Left cardiac atrium (tissue), 4 donors: ENCODE data around the gene PHF21A. TPM values are rescaled to one million over a fixed set of nuclear protein-coding genes. Genes with fewer than 3 reads are reported as not detected.
"Not testable (repeated sequence)": the region's sequence is repeated elsewhere in the genome, so short reads cannot be mapped to it uniquely, and the experiment has no call there.

ENCODE experiments used
- ATAC-seq, 2 donors: fragments of 200-7000 bp; cut with Tn5 transposase; one replicate each; pipeline ENCODE4 v1.9.1; 2020; ENCODE audit warnings: mild to moderate bottlenecking in 2 of 2, moderate library complexity in 2 of 2
- DNase-seq: peaks from one replicate; pipeline ENCODE4 v3.0.0-alpha.2; 2020
- intact Hi-C, 2 donors: fragments of 100-400 bp; cut with DNase I; formaldehyde crosslinking; loops; one replicate each; pipeline versions ENCODE4 v1.14.1 to v1.15.1; 2022 to 2023
- total RNA-seq, 2 donors: library from RNA; stranded (reverse); fragmentation: NEBNext Ultra II Directional; extraction: Animal tissue kit (Norgen Biotek cat#: 25700); gene quantifications; one replicate each; pipeline ENCODE4 v1.2.1, GENCODE V29; 2021
- donor health status: DM: no; HTN: yes; CAD: no.
- donor health status: DM: no; HTN: yes; CAD: no; lungs with severe emphysema.
- donor health status: DM: yes; HTN: yes; CAD: no.
- donor health status: Dilated cardiomyopathy.

PHF21A gene
- total RNA-seq, 2 donors from 2014 or later: 39.7 to 40.4 TPM

DNA sequence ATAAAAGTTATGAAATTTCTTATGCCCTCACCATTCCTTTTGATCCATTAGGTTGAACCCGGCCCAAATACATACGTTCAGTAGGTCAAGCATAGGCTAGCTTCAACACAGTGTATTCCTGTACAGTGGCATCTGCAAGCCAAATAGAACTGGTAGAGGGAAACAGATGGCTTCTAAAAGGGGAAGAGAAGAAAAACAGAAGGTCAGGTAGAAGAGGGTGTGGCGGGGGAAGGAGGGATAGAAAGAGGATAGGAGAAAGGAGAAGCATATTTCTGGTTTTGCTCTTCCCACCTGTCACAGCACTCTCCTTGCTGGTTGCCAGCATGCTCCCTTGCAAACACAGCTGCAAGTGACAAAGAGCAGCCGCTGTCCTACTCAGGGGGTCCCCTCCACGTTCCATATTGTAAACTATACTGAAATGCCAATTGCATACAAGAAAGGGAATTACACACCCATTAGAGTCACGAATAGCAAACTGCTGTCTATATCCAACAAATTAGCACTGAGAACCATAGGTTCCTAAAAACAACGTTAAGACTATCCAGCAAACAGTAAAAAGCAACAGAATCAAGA lies 71.8 kb downstream of the PHF21A start:
- peak in 1 of 2 donors; percentile 35 for ATAC-seq
- no peak for DNase-seq
- intact Hi-C loops: no loop called here

DNA sequence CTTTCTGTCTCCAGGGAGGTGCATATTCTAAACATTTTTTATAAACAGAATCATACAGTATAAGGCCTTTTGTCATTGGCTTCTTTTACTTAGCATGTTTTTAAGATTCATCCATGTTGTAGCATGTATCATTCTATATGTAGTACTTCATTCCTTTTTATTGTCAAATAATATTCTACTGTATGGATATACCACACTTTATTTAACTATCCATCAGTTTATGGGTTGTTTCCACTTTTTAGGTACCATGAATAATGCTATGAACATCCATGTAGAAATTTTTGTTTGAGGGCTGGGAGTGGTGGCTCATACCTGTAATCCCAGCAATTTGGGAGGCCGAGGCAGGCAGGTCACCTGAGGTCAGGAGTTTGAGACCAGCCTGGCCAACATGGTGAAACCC lies 73.1 kb downstream of the PHF21A start:
- ATAC-seq (no peak), DNase-seq (no peak)
- intact Hi-C loops: no loop called here

DNA sequence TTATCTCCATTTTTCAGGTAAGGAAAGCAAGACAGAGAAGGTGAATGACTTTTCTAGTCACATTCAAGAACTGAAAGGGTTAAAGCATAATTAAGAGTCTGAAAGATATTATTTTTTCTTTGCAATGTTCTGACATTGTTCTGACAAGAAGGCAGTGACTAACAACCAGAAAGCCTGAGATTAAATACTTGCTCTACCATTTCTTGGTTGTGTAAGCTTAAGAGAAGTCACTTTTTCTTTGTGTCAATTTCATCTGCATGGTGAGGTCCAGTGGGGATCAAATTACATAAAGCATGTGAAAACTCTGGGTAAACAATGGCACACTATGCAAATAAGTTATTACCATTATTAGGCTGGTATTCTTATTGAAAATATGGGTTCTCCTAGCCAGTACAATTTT lies 73.7 kb downstream of the PHF21A start:
- intact Hi-C loops: no loop called here
- no peak for DNase-seq
- no peak for ATAC-seq

DNA sequence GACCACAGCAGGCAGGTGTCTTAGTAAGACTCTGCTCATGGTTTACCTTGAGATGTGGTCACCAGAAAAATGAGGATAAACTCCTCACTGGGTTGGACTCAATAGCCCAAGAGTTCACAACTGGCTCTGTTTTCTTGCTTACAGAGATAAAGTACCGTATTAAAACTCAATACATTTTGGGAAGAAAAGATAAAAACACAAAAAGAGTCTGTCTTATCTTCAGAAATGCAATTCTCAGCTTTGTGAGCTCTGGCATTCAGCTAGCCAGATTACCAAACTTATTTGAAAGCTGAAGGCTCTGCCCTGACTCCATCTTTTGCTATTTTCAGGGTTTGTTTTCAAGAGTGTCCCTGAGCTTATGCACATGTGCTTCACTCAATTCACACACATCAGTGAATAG lies 75.4 kb downstream of the PHF21A start:
- ATAC-seq: no peak
- intact Hi-C loops: no loop called here

DNA sequence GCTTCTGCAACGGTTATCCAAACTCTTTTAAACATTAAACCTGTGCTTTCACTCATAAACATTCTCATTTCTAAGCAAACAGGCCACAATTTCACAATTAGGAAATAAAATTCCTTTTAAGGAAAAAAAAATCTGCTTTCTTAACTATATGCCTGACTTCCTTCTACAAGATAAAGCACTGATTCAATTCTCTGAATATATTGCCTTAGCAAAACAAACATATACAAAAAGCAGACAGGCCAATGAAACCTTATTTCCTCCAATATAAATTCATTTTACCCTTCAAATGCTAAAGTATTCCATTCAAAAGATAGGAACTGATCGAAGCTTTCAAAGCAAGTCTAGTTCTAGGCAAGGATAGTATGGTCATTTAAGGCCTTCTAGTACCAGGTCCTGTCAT lies 76.7 kb downstream of the PHF21A start:
- intact Hi-C loops: no loop called here
- DNase-seq: no peak

More for the DNA sequence above, 75.4 kb downstream of the PHF21A start:
- DNase-seq: no peak

DNA sequence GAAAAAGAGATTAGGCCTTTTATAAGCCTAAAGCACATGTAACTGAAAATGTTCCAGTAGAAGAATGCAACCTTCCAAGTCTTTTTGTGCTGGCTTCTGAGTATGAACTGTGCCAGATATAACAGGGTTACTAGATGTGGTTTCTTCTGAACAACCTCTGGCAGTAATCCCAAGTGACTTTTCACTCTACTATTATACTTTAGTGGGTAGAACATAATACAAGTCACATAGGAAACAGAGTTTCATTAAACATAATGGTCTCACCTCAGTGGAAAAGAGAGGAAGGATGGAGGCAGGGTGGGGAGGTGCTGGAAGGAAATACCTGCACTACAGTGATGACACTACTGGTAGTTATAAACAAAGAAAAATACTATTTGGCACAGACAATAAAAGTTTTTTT lies 81.3 kb downstream of the PHF21A start:
- DNase-seq (no peak), ATAC-seq (peak; percentile 60 to 73)
- intact Hi-C loops: no loop called here

More for the DNA sequence above, 76.7 kb downstream of the PHF21A start:
- ATAC-seq: no peak

DNA sequence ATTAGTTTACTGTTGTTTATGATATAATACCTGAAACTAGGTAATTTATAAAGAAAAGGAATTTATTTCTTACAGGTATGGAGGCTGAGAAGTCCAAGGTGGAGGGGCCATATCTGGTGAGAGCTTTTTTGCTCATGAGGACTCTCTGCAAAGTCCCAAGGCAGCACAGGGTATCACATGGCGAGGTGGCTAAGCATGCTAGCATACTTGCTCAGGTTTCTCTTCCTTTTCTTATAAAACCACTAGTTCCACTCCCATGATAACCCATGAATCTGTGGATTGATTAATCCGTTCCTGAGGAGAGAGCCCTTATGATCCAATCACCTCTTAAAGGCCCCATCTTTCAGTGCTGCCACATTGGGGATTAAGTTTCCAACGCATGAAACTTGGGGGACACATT lies 82.7 kb downstream of the PHF21A start:
- intact Hi-C loops: no loop called here
- no peak for DNase-seq
- ATAC-seq: no peak

DNA sequence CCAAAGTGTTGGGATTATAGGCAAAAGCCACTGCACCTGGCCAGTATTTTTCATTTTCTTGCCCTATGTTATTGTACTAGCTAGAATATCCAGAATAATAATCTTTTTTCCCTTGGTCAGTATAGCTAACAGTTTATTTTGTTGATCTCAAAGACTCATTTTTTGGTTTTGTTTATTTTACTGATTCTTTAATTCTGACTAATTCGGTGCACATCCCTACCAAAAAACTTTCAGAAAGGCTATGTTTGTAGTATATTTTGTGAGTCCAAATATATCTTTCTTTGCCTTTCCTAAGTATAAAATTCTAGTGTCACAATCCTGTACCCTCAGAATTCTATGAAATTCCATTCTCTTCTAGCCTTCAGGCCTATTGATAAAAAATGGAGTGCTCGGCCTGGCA lies 84.3 kb downstream of the PHF21A start:
- ATAC-seq (no peak), DNase-seq (no peak)
- intact Hi-C loops: no loop called here

DNA sequence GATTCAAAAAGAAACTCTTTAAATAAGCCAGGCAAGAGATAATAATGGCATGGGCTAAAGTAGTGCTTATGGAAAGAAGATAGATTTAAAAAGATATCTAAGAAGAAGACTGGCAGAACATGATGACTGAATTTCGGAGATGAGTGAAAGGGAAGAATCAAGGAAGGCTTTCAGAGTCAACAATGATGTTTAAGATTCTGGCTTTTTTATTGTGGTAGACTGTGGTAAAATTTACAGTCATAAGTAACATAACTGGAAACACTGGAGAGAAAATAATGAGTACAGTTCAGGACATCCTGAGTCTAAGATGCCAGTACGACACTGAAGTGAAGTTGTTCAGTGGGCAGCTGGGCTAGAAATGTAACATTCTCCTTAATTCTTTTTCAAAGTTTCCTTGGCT lies 85.2 kb downstream of the PHF21A start:
- ATAC-seq: no peak
- no peak for DNase-seq
- intact Hi-C loops: no loop called here

DNA sequence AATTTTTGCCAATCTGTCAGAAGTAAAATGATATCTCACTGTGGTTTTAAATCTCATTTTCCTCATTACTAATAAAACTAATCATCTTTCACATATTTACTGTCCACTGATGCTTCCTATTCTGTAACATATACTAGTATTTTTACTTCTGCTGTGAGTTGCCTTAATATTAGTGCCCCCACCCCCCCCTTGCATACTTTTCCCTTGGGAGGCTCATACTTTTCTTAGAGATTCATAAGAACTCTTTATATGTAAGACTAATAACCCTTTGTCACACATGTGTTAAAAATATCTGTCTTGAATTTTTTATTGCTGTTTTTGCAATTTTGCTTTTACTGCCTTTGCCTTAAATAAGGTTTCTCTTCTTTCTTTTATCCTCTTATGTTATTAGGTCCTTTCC lies 87.2 kb downstream of the PHF21A start:
- DNase-seq (no peak), ATAC-seq (no peak)
- intact Hi-C loops: no loop called here

DNA sequence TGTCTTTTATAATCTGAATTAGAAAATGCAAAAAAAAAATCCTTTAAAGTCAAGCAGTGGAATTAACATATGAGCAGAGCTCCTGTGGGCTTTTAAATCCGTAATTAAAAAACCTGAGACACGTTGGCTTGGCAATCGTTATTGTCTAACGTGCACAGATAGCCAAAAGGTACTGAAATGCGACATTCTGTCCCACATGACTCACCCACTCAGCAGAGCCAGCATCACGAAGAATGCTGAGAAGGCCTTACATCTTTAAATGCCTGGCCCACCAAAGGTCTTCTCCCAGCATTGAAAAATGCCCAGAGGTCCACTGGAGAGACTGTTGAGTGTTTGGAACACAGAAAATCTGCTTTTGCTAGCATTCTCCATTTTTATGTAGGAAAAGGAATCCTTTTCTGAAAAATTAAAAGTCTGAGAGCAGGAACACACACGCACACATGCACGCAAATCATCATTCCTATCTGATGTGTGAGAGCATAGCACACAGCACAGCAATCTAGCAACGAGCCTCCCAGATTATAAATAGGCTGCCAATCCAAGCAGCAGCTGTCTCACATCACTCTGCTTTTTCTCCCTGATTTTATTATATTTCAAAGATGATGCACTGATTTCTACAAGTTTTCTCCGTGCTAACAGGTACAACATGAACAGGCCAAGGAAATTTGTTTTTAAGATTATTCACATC lies 94.5 kb downstream of the PHF21A start:
- intact Hi-C loops: no loop called here
- no peak for DNase-seq
- ATAC-seq: peak in 1 of 2 donors; percentile 45

DNA sequence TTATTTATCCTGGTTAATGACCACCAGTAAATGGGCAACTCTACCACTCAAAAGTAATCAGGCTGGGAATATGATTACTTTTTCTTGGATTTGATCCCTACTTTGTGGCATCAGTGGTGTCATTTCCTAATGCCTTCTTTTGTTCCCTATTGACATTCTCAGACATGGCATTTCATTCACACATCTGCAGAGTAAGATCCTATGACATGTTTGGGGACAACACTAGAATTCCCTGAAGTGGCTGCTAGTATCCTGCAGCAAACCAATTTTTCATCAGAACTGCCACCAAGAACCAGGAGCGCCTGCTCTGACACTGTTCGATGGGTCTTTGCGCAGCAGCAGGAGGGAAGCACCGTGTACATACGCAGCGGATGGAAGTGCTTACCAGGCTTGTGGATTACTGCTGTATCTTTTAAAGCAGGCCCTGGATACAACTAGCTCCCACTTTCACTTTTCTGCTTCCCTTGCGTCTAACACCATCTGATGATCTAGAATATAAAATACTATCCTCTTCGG lies 101.1 kb downstream of the PHF21A start:
- ATAC-seq (no peak), DNase-seq (no peak)
- intact Hi-C loops: no loop called here

DNA sequence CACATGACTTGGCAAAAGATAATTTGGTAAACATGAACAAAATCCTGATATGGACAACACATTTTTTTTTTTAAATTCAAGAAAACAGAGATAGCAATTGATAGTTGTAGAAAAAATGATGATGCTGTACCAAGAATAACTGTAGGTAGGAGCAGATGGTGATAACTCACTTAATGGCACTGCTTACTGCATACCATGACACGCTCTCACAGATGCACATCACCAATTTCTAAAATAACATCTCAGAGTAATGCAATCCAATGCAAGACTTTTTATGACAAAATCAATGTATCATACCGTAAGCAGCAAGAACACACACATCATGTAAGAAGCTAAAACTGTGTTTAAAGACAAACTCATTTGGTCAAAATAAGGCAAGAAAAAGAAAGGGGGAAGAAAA lies 102.6 kb downstream of the PHF21A start:
- no peak for DNase-seq
- intact Hi-C loops: no loop called here
- no peak for ATAC-seq

DNA sequence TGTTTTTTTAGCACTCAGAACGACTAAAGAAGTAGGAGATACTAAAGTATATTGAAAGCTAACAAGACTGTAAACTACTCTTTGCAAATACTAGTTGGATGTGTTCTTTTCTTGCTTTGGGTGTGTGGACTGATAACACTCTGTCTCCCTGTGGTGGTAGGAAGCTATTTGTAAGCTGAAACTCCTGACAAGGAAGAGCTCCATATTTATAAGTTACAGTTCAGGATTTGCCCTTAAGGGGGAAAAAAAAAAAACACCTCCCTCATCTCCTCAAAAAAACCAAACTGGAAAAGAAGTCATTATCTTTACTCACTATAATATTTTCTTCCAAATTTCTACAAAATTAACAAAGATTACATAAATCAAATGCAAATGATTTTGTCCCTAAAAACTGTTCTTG lies 103.9 kb downstream of the PHF21A start:
- intact Hi-C loops: no loop called here
- no peak for ATAC-seq

DNA sequence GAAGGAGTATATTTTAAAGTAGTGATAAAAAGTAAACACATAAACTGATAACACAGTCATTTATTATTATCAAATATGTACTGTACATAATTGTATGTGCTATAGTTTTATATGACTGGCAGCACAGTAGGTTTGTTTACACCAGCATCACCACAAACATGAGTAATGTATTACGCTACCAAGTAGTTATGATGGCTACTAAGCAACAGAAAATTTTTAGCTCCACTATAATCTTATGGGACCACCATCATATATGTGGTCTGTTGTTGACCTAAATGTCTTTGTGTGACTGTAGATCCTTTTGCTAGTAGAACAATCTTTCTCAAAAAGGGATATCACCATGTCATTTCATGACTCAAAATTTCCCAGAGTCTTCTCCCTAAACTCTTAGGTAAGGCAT lies 105.3 kb downstream of the PHF21A start:
- no peak for ATAC-seq
- intact Hi-C loops: no loop called here
- no peak for DNase-seq

More for the DNA sequence above, 103.9 kb downstream of the PHF21A start:
- no peak for DNase-seq

DNA sequence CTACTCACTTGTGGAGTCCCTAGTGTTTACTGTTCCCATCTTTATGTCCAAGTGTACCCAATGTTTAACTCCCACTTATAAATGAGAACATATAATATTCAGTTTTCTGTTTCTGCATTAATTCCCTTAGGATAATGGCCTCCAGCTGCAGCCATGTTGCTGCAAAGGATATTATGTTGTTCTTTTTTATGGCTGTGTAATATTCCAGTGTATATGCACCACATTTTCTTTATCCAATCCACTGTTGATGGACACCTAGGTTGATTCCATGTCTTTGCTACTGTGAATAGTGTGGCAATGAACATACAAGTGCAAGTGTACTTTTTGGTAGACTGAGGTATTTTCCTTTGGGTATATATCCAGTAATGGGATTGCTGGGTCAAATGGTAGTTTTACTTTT lies 107.1 kb downstream of the PHF21A start:
- DNase-seq, ATAC-seq, intact Hi-C loops: not testable (repeated sequence)

DNA sequence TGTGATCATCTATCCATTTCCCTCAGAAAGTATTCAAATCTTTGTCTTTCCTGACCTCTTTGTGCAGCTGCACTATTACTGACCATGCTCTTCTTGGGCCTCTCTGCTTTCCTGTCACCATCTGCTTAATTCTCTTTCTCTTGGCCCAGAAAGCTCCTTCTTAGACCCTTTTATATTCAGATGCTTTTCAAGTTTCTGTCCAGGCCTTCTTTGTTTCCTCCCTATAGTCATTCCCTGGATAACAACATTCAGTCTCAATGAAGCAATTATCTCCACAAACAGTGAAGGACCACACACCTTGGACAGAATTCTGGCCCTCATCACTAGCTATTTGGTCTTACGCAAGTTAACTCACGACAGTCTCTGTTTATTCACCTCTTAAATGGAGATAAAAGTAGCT lies 109.1 kb downstream of the PHF21A start:
- ATAC-seq: no peak
- DNase-seq: no peak
- intact Hi-C loops: no loop called here

DNA sequence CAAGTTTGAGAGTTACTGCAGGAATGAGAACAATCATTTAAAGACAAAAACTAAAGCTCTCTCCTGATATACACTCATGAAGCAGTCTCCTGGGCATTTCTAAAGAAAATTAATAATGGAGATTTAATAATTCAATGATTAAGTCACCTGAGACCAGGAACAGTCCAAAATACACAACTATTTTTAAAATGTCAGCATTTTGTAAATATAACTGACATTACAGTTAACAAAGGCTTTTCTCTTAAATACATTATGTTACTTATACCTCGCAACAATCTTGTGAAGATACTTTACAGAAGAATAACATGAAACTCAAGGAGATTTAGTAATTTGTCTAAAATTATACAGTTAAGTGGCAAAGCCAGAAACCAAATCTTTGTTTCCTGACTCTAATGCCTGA lies 111.2 kb downstream of the PHF21A start:
- no peak for DNase-seq
- ATAC-seq: no peak
- intact Hi-C loops: no loop called here

DNA sequence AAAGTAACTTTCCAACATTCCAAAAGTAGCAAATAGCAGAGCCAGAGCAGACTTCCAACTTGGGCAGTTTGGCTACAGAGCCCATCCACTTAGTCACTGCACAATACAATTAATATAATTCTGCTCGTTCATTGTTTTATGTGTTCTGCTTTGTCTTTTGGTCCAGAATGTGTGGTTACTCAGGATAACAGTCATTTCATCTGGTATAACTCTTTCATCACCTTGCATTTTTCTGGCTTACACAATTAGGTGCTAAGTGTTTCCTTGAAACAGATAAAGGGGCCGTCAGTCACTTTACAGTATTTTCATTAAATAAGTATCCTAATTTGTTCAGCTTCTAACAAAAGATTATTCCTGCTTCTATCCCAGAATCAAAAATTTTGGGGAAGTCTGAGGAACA lies 111.6 kb downstream of the PHF21A start:
- DNase-seq (no peak), ATAC-seq (peak in 1 of 2 donors; percentile 11)
- intact Hi-C loops: loop anchor here in 1 of 2 donors (10.0 kb wide), 1 partner anchor 165 kb away; the partner anchor contains the start of gene CRY2

DNA sequence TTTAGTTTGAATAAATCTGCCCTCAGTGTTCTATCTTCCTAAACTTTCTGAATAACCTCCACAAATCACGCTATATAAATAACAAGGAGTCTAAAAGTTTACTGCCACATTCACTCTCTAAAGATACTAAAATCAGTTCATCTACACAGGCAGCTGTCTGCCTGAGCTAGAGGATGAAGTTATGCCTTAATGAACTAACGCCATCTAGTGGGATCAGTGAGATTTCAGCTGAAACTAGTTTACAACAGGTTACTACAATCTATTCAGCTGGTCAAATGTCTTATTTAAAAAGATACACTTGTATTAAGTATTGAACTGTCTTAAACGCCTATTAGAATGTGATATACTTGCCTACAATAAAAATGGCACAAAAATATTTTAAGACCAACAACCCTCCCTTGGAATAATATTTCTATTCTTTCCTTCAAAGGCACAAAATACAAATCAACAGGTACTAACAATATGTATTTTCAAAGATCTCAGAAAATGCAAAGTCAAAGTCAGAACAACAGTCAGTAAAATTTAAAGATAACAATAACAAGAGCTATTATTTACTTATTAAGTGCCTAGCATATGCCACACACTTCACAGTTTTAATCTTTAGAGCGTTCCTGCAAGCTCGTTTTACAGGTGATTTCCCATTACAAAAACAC lies 114.7 kb downstream of the PHF21A start:
- intact Hi-C loops: loop anchor here in 1 of 2 donors (2.0 to 10.0 kb wide), 2 partner anchors 42 to 162 kb away; partner anchors contain the start of gene CRY2
- ATAC-seq (peak; percentile 83), DNase-seq (no peak)
